ENCODE results near the gene CDK9.
A peak's percentile ranks its signal among the peaks of the same experiment; 100 is the strongest.
"Not testable (repeated sequence)": the region's sequence is repeated elsewhere in the genome, so short reads cannot be mapped to it uniquely, and the experiment has no call there.

Gene CDK9

GRCh38 chr9:127785933-127786772 lies at the start of gene CDK9:
CDK9 (plus strand) TSS chr9:127786034; CDS start chr9:127786149, 115 bp downstream.
- DNase-seq = peak; percentile 83
- in situ Hi-C loops (cut with HindIII; ENCODE audit: low pct_ligation_motif_present, low pct_unique_long_range_greater_than_20kb, low sequenced_read_pairs) = no loop called here

DNA sequence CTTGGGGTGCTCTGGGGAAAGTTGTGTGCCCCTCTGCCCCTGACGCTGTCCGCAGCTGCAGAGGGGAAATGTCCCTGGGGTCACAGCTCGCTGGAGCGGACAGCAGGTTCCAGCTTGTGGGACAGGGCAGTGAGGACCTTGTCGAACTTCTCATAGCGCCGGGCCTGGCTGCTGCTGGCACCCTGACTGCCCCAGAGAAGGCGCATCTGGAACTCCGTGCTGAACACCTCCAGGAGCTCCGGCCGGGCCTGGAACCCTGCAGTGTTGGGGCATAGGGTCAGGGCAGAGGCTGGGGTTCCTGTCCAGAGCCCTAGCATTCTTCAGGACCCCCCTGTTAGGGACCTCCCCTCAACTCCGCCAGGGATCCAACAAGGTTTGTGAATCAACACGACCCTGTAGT lies 47.2 kb upstream of the CDK9 start:
- in situ Hi-C loops (cut with HindIII; ENCODE audit: low pct_ligation_motif_present, low pct_unique_long_range_greater_than_20kb, low sequenced_read_pairs) = no loop called here
- no peak for DNase-seq

GRCh38 chr9:127739614-127740330 lies 46.1 kb upstream of the CDK9 start:
- in situ Hi-C loops (cut with HindIII; ENCODE audit: low pct_ligation_motif_present, low pct_unique_long_range_greater_than_20kb, low sequenced_read_pairs) = no loop called here

GRCh38 chr9:127741831-127742434 lies 43.9 kb upstream of the CDK9 start:
- DNase-seq = peak; percentile 27
- in situ Hi-C loops (cut with HindIII; ENCODE audit: low pct_ligation_motif_present, low pct_unique_long_range_greater_than_20kb, low sequenced_read_pairs) = no loop called here

More at GRCh38 chr9:127739614-127740330, 46.1 kb upstream of the CDK9 start:
- DNase-seq = no peak

DNA sequence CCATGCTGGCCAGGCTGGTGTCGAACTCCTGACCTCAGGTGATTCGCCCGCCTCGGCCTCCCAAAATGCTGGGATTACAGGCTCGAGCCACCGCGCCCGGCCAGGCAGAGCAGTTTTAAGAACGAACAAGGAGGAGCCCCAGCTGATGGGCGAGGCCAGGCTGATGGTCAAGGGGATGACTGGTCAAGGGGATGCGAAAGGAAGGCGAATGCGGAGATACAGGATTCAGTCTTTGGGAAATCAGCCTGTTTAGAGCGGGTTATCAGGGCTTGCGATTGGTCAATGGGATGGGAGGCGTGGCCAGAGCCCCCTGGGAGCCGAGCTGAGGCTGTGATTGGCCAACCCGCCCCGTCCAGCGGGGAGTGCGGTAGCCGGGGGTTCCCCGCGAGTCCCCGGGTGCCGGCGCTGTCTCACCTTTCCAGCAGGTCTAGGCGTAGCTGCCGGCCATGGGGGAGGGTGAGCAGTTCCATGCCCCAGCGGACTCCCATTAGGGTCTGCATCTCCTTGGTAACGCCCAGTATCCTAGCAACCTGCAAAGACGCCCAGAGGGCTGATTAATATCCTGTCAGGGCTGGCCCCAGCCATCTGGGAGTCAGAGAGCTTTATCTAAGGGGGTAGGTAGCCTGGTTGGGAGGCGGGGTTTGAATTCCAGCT lies 43.3 kb upstream of the CDK9 start:
- in situ Hi-C loops (cut with HindIII; ENCODE audit: low pct_ligation_motif_present, low pct_unique_long_range_greater_than_20kb, low sequenced_read_pairs) = no loop called here
- DNase-seq = peak; percentile 83

DNA sequence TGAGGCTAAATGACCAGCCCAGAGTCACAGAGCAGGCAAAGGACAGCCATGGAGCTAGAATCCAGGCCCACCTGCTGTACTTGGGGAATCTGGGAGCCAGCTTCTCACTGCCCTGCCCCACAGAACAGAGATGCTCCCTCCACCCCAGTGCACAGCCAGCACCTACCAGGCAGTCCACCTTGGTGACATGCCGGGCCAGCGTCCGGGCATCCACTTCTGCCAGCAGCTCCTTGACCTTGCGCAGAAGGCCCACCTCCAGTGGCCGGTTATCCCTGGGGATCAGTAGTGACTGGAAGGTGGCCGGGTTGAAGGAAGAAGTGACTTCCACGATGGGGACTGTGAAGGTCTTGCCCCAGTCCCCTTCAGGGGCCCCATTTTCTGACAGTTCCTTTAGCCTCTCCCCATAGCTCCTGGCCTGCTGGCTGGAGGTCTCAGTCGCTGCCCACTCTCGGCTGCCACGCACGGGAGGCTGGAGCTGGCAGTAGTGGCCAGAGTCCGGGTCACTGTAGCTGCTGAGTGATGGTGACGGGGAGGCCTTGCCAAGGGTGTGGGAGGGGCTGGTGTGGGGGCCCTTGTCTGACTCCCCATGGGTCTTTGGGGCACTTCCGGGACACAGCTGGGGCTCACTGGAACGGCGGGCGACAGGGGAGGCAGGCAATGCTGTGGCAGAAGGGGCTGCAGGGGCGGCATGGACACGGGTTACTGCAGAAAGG lies 41.3 kb upstream of the CDK9 start:
- in situ Hi-C loops (cut with HindIII; ENCODE audit: low pct_ligation_motif_present, low pct_unique_long_range_greater_than_20kb, low sequenced_read_pairs) = no loop called here
- DNase-seq = no peak

- in situ Hi-C loops (cut with HindIII; ENCODE audit: low pct_ligation_motif_present, low pct_unique_long_range_greater_than_20kb, low sequenced_read_pairs) = no loop called here
- DNase-seq = no peak
These were observed 38.8 kb upstream of the CDK9 start for GRCh38 chr9:127746959-127747569.

DNA sequence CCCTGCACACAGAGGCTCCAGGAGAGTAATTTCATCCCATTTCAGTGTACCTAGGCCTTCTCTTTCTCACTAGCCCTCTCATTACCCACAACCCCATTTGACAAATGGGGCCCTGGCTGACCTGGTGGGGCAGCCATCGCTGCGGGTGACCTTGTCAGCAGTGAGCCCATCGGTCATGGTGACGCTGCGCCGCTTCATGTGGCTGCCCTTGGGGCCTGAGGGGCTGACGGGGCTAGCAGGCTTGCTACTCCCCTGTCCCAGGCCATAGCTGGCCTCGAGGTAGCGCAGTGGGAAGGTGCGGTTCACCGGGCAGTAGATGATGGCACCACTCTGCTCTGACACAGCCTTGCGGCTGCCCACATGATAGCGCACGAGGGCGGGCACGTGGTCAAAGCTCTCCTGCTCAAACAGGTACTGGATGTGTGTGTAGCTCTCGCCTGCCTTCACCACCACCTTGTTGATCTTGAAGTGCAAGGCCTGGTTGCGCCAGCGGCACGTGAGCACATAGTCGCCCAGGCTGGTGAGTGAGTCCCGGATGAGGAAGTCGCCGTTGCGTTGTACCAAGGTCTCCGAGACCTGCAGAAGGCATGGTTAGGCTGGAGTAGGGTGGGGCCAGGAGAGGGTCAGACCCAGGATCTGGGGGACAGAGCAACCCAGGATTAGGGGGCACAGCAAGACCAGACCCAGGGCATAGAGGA lies 36.6 kb upstream of the CDK9 start:
- in situ Hi-C loops (cut with HindIII; ENCODE audit: low pct_ligation_motif_present, low pct_unique_long_range_greater_than_20kb, low sequenced_read_pairs) = no loop called here
- DNase-seq = no peak

DNA sequence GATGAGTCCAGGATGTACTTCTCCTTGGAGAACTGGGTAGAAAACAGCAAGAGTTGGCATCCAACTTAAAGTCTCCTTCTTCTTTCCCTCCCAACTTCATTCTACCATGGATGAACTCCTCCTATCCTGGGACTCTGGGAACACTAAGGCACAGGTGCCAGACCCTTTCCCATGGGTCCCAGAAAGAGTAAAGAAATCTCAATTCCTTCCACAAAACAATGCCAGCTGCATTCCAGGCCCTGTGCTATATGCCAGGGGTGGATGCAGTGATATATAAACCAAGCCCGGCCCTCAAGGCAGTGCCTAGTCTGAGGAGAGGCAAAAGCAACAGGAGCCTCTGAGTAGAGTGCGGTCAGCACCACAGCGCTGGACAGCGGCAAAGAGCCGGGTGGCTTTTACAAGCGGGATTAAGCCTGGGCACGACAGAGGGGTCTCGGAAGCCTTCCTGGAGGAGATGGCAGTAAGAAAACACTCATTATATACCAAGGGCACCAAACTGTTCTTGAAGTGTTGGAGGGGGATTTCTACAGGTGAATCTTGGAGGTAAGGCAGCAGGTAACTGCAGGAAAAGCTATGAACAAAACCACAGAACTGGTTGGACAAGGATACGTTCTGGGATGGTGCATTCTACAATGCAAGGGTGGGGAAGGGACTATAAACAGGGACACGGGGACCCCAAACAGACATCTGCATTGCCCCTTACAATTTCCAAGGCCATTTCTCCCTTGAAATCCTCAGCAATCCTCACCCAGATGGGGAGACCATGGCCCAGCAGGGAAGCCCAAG lies 34.4 kb upstream of the CDK9 start:
- peak; percentile 33 for DNase-seq
- in situ Hi-C loops (cut with HindIII; ENCODE audit: low pct_ligation_motif_present, low pct_unique_long_range_greater_than_20kb, low sequenced_read_pairs) = no loop called here

GRCh38 chr9:127753148-127753547 lies 32.7 kb upstream of the CDK9 start:
- no peak for DNase-seq

GRCh38 chr9:127753622-127754021 lies 32.2 kb upstream of the CDK9 start:
- no peak for DNase-seq
- in situ Hi-C loops (cut with HindIII; ENCODE audit: low pct_ligation_motif_present, low pct_unique_long_range_greater_than_20kb, low sequenced_read_pairs) = no loop called here

More at GRCh38 chr9:127753148-127753547, 32.7 kb upstream of the CDK9 start:
- in situ Hi-C loops (cut with HindIII; ENCODE audit: low pct_ligation_motif_present, low pct_unique_long_range_greater_than_20kb, low sequenced_read_pairs) = no loop called here

DNA sequence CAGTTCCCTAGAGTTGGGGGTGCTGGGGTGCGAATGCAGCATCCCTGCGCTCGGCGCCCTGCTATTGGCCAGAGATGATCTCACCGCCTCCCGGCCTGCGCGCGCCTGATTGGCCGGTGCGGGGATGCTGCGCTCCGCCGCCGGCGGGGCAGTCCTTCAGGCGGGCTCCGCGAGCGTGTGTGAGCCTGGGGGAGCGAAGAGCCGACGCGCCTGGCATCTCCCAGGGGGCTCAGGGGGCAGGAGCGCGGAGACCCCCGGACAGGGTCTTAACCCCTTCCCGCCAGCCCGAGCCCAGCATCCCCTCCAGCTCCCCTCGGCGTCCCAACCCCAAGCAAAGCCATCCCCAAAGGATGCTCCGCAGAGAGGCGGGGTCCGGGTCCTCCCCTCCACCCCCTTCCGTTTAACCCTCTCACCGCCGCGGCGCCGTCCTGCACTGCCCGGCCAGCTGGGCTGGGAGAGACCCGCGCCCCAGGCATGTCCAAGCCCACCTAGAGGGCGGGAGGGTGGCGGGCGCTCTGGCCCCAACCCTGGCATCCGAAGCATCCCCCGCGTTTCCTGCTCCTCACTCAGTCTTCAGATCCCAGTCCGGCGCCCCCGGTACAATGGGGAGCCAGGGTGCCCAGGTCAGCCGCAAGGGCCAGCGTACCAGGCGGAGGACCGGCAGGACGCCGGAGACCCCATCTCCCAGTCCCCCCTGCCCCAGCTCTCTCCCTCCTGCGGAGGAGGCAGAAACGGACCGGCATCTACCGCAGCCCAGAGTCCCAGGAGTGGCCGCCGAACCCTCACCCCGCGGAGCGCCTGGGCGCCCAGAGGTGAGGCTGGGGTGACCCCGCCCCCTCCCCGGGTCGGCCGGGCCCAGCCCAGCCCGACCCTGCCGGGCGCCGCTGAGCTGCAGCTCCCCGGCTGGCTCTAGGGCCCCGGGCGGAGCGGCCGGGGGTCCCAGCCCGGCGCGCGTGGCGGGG lies 31.5 kb upstream of the CDK9 start:
- in situ Hi-C loops (cut with HindIII; ENCODE audit: low pct_ligation_motif_present, low pct_unique_long_range_greater_than_20kb, low sequenced_read_pairs) = no loop called here
- peak; percentile 24 for DNase-seq

- no peak for DNase-seq
- in situ Hi-C loops (cut with HindIII; ENCODE audit: low pct_ligation_motif_present, low pct_unique_long_range_greater_than_20kb, low sequenced_read_pairs) = no loop called here
These were observed 30.5 kb upstream of the CDK9 start for GRCh38 chr9:127755061-127756060.

DNA sequence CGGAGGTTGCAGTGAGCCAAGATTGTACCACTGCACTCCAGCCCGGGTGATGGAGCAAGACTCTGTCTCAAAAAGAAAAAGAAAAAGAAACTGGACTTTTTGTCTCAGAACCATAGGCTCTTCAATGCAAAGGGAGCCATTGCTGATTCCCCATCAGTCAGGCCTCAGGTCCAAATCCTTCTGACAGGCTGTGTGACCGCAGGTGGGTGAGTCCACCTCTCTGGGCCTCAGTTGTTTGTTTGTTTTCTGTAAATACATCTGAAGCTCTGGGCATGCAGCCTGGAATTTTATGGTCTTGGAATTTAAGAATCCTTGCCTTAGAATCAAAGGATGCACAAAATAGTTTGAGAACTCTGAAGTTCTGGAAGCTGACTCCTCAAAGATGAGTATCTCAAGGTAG lies 29.6 kb upstream of the CDK9 start:
- in situ Hi-C loops (cut with HindIII; ENCODE audit: low pct_ligation_motif_present, low pct_unique_long_range_greater_than_20kb, low sequenced_read_pairs) = no loop called here
- no peak for DNase-seq

DNA sequence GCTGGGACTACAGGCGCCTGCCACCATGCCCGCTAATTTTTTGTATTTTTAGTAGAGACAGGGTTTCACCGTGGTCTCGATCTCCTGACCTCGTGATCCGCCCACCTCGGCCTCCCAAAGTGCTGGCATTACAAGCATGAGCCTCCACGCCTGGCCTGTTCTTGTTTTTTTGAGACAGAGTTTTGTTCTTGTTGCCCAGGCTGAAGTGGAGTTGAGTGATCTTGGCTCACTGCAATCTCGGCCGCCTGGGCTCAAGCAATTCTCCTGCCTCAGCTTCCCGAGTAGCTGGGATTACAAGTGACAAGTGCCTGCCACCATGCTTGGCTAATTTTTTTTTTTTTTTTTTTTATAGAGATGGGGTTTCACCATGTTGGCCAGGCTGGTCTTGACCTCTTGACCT lies 29.1 kb upstream of the CDK9 start:
- in situ Hi-C loops (cut with HindIII; ENCODE audit: low pct_ligation_motif_present, low pct_unique_long_range_greater_than_20kb, low sequenced_read_pairs); DNase-seq: not testable (repeated sequence)
